ENCODE measurements around the gene CCBE1.
"Not testable (repeated sequence)": the region's sequence is repeated elsewhere in the genome, so short reads cannot be mapped to it uniquely, and the experiment has no call there.

- TF ChIP-seq, protein P1, sequence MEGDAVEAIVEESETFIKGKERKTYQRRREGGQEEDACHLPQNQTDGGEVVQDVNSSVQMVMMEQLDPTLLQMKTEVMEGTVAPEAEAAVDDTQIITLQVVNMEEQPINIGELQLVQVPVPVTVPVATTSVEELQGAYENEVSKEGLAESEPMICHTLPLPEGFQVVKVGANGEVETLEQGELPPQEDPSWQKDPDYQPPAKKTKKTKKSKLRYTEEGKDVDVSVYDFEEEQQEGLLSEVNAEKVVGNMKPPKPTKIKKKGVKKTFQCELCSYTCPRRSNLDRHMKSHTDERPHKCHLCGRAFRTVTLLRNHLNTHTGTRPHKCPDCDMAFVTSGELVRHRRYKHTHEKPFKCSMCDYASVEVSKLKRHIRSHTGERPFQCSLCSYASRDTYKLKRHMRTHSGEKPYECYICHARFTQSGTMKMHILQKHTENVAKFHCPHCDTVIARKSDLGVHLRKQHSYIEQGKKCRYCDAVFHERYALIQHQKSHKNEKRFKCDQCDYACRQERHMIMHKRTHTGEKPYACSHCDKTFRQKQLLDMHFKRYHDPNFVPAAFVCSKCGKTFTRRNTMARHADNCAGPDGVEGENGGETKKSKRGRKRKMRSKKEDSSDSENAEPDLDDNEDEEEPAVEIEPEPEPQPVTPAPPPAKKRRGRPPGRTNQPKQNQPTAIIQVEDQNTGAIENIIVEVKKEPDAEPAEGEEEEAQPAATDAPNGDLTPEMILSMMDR (IDR thresholded peaks at IDR 0.05; ENCODE audit: poor library complexity, severe bottlenecking) = not testable (repeated sequence)
- TF ChIP-seq RAD21 (conservative IDR thresholded peaks at IDR 0.05); EP300 (conservative IDR thresholded peaks at IDR 0.05; ENCODE audit: poor library complexity, severe bottlenecking); TAF1 (IDR thresholded peaks at IDR 0.05; ENCODE audit: low read depth); SMC3 (conservative IDR thresholded peaks at IDR 0.05; ENCODE audit: poor library complexity); EZH2 (IDR thresholded peaks at IDR 0.05; ENCODE audit: borderline replicate concordance, insufficient read depth, low read length, poor library complexity, severe bottlenecking); POLR2AphosphoS5 (IDR thresholded peaks at IDR 0.05): not testable (repeated sequence)
Observed at GRCh38 chr18:59515956-59516355, 181.3 kb downstream of the CCBE1 start.
